D721Med (cell line): ENCODE results near the gene MTIF2.
"Not testable (repeated sequence)": the region's sequence is repeated elsewhere in the genome, so short reads cannot be mapped to it uniquely, and the experiment has no call there.

Experiments used
- DNase-seq: peaks from one replicate; pipeline ENCODE4 v3.0.0; 2011; ENCODE audit warnings: low spot score; ENCODE audit not compliant: insufficient read length
- FAIRE-seq: peaks from 2 replicates; lab custom pipeline; 2011; peaks lifted over from hg19 to GRCh38; lab: Jason Lieb, UNC
- TF ChIP-seq, protein P1 (sequence below): IDR thresholded peaks from 2 replicates; pipeline ENCODE4 v1.5.1; 2012; ENCODE audit warnings: mild to moderate bottlenecking, control low read depth; ENCODE audit not compliant: insufficient read depth; ENCODE audit errors: missing control alignments

The MTIF2 gene

DNA sequence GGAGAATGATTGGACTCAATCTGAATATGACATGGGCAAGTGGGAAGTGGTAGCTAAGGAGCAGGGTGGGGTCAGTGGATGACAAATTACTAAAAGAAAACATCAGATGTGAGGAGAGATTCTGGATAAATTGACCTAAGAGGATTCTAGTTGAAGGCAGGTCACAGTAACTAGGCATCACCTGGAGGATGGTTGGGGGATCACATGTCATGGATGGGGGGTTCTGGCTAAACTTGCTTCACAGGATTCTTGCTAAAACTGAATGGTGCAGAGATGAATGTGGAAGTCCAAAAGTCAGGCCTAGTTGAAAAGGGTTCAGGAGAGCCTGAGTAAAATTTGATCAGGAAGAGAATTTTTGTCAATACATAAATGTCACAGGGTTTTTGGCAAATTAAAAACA, 55.2 kb downstream of the MTIF2 start:
- TF ChIP-seq, protein P1, sequence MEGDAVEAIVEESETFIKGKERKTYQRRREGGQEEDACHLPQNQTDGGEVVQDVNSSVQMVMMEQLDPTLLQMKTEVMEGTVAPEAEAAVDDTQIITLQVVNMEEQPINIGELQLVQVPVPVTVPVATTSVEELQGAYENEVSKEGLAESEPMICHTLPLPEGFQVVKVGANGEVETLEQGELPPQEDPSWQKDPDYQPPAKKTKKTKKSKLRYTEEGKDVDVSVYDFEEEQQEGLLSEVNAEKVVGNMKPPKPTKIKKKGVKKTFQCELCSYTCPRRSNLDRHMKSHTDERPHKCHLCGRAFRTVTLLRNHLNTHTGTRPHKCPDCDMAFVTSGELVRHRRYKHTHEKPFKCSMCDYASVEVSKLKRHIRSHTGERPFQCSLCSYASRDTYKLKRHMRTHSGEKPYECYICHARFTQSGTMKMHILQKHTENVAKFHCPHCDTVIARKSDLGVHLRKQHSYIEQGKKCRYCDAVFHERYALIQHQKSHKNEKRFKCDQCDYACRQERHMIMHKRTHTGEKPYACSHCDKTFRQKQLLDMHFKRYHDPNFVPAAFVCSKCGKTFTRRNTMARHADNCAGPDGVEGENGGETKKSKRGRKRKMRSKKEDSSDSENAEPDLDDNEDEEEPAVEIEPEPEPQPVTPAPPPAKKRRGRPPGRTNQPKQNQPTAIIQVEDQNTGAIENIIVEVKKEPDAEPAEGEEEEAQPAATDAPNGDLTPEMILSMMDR = no peak
- no peak for DNase-seq
- no peak for FAIRE-seq

DNA sequence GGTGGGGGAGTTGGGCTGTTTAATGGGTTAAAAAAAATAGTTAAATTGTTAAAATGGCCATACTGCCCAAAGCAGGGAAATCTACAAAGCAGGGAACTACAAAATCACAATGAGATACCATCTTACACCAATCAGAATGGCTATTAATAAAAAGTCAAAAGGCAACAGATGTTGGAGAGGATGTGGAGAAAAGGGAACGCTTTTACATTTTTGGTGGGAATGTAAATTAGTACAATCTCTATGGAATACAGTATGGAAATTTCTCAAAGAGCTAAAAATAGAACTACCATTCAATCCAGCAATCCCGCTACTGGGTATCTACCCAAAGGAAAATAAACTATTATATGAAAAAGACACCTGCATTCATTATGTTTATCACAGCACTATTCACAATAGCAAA, 64.1 kb downstream of the MTIF2 start:
- DNase-seq = no peak
- TF ChIP-seq, protein P1 = no peak
- no peak for FAIRE-seq

DNA sequence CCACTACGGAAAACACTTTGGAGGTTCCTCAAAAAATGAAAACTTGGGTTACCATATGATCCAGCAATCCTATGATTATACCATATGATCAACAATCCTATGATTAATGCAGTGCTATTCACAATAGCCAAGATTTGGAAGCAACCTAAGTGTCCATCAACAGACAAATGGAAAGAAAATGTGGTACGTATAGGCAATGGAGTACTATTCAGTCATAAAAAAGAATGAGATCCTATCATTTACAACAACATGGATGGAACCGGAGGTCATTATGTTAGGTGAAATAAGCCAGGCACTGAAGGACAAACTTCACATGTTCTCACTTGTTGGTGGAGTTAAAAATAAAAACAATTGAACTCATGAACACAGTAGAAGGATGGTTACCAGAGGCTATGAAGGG, 64.5 kb downstream of the MTIF2 start:
- FAIRE-seq (no peak), DNase-seq (no peak)
- TF ChIP-seq, protein P1 = no peak

DNA sequence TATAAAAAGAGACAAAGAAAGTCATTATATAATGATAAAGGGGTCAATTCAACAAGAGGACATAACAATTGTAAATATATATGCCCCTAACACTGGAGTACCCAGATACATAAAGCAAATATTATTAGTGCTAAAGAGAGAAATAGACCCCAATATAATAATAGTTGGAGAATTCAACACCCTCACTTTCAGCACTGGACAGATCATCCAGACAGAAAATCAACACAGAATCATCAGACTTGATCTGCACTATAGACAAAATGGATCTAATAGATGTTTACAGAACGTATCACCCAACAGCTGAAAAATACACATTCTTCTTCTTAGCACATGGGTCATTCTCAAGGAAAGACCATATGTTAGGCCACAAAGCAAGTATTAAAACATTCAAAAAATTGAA, 68.6 kb downstream of the MTIF2 start:
- FAIRE-seq (no peak), DNase-seq (no peak)
- TF ChIP-seq, protein P1 = no peak

DNA sequence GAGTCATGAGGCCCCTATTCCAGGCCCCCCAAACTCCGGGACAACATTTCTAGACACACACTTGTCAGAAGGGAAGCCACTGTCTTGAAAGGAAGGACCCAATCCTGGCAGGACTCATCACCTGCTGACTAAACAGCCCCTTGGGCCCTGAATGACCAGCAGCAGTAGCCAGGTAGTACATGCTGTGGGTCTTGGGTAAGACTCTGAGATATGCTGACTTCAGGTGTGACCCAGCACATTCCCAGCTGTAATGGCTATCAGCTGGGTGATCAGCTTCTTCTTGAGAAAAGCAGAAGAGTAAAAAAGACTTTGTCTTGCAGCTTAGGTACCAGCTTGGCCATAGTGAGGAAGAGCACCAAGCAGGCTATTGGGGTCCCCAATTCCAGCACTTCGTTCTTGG, 72.5 kb downstream of the MTIF2 start:
- TF ChIP-seq, protein P1 = no peak
- no peak for DNase-seq
- FAIRE-seq = no peak

DNA sequence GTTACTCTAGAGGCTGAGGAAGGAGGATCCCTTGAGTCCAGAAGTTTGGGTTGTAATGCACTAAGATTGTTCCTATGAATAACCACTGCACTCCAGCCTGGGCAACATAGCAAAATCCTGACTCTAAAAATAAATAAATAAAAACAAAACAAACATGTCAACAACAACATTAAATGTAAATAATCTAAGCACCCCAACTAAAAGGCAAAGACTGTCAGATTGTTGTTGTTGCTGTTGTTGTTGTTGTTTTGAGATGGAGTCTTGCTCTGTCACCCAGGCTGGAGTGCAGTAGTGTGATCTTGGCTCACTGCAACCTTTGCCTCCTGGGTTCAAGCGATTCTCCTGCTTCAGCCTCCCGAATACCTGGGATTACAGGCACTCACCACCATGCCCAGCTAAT, 77.1 kb downstream of the MTIF2 start:
- not testable (repeated sequence) for FAIRE-seq, DNase-seq

DNA sequence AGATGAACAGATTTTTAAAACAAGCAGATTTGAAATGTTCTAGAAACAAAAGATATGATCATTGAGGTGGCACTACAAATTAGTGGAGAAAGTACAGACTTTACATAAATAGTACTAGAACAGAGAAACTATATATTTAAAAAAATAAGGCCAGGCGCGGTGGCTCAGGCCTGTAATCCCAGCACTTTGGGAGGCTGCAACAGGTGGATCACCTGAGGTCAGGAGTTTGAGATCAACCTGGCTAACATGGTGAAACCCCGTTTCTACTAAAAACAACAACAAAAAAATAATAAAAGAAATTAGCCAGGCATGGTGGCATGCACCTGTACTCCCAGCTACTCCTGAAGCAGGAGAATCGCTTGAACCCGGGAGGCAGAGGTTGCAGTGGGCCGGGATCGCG, 82.2 kb downstream of the MTIF2 start:
- not testable (repeated sequence) for DNase-seq, FAIRE-seq
